Neutrophil (primary cell): ENCODE data around the gene NUAK1.

Experiments used
- H3K27ac ChIP-seq: fragments of 200-600 bp; sonication (generic); 2 replicates; pipeline ENCODE4 v1.5.1; 2016; ENCODE audit warnings: mild to moderate bottlenecking, moderate library complexity
- H3K27me3 ChIP-seq: fragments of 200-600 bp; sonication (generic); 2 replicates; pipeline ENCODE4 v1.6.0; 2016; ENCODE audit warnings: mild to moderate bottlenecking
- H3K36me3 ChIP-seq: fragments of 200-600 bp; sonication (generic); 2 replicates; pipeline ENCODE4 v1.5.1; 2017
- H3K4me1 ChIP-seq, 2 experiments: fragments of 200-600 bp in 1 of 2; sonication (generic) in 1 of 2; 1 replicate in 1 of 2; 2 replicates in 1 of 2; pipeline versions ENCODE4 v1.5.1 to v1.6.1; 2013 to 2016; ENCODE audit warnings: low read depth in 1 of 2, low read length in 1 of 2, mild to moderate bottlenecking in 1 of 2, moderate library complexity in 1 of 2; ENCODE audit not compliant: control insufficient read depth in 1 of 2, insufficient read depth in 1 of 2
- H3K4me3 ChIP-seq, 2 experiments: fragments of 200-600 bp in 1 of 2; sonication (generic) in 1 of 2; 1 replicate in 1 of 2; 2 replicates in 1 of 2; pipeline ENCODE4 v1.5.1; 2013 to 2016; ENCODE audit warnings: low read depth in 1 of 2, low read length in 1 of 2, mild to moderate bottlenecking in 1 of 2, moderate library complexity in 1 of 2
- H3K9me3 ChIP-seq: fragments of 200-600 bp; sonication (generic); 2 replicates; pipeline ENCODE4 v1.5.1; 2016
- TF ChIP-seq, protein P1 (sequence below): fragments of 200-600 bp; sonication (generic); IDR thresholded peaks from 2 replicates; pipeline ENCODE4 v1.5.1; 2016; ENCODE audit warnings: antibody characterized with exemption

The NUAK1 gene

DNA sequence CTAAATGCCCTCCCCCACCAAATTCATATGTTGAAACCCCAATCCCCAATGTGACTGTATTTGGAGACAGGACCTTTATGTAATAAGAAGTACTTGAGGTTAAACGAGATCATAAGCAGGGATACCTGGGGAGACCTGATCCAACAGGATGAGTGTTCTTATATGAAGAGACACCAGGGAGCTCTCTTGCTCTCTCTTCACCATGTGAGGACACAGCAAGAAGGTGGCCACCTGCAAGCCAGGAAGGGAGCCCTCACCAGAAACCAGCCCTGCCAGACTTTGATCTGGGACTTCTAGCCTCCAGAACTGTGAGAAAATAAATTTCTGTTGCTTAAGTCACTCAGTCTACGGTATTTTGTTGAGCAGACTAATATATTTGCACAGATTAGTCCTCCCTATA, 113.6 kb downstream of the NUAK1 start:
- Histone ChIP-seq H3K4me3 (no peak overlapping the region), H3K27me3 (no peaks in the 10 kb centered on the region), H3K36me3 (no peaks in the 10 kb centered on the region), H3K27ac (no peak overlapping the region), H3K4me1 (no peaks in the 10 kb centered on the region), H3K9me3 (no peaks in the 10 kb centered on the region)
- TF ChIP-seq, protein P1, sequence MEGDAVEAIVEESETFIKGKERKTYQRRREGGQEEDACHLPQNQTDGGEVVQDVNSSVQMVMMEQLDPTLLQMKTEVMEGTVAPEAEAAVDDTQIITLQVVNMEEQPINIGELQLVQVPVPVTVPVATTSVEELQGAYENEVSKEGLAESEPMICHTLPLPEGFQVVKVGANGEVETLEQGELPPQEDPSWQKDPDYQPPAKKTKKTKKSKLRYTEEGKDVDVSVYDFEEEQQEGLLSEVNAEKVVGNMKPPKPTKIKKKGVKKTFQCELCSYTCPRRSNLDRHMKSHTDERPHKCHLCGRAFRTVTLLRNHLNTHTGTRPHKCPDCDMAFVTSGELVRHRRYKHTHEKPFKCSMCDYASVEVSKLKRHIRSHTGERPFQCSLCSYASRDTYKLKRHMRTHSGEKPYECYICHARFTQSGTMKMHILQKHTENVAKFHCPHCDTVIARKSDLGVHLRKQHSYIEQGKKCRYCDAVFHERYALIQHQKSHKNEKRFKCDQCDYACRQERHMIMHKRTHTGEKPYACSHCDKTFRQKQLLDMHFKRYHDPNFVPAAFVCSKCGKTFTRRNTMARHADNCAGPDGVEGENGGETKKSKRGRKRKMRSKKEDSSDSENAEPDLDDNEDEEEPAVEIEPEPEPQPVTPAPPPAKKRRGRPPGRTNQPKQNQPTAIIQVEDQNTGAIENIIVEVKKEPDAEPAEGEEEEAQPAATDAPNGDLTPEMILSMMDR = no peak

DNA sequence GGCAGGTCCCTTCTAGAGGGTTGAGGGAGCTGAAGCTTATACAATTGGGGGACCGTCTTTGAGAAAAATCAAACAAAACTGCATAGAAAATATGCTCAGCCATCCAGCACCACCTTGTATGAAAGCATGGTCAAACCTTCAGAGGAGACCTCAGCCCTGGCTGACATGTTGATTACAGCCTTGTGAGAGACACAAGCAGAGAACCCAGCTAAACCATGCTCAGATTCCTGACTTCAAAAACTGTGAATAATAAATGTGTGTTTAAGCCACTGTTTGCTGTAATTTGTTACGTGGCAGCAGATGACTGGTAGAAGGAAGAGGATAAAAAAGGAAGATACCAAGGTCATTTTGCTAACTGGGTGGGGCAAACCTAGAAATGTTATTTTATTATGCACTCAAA, 115.7 kb downstream of the NUAK1 start:
- Histone ChIP-seq H3K27me3 (no peaks in the 10 kb centered on the region), H3K9me3 (no peaks in the 10 kb centered on the region), H3K36me3 (no peaks in the 10 kb centered on the region), H3K4me3 (no peak overlapping the region), H3K4me1 (no peaks in the 10 kb centered on the region), H3K27ac (no peak overlapping the region)
- TF ChIP-seq, protein P1 = no peak

DNA sequence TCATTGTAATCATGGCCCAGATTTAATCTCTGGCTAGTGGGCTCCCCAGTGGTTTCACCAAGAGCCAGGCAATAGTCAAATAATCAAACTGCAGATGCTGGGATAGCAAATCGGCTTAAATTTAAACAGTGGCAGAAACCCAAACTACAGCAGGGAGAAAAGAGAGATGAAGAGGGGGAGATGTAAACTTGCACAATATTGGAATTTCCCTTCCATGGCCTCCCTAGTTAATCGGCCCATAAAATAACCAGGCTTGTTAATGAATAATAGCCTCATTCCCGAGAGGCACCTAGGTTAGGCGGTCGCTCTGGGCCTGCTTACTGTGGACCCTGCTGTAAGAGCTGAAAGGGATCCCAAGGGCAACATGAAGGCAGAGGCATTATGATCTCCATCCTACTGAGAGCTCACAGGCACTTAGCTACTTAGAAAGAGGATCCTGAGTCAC, 116.2 kb downstream of the NUAK1 start:
- Histone ChIP-seq H3K4me3 (no peak overlapping the region), H3K9me3 (no peaks in the 10 kb centered on the region), H3K4me1 (no peaks in the 10 kb centered on the region), H3K27me3 (no peaks in the 10 kb centered on the region), H3K27ac (no peak overlapping the region), H3K36me3 (no peaks in the 10 kb centered on the region)
- TF ChIP-seq, protein P1 = no peak

DNA sequence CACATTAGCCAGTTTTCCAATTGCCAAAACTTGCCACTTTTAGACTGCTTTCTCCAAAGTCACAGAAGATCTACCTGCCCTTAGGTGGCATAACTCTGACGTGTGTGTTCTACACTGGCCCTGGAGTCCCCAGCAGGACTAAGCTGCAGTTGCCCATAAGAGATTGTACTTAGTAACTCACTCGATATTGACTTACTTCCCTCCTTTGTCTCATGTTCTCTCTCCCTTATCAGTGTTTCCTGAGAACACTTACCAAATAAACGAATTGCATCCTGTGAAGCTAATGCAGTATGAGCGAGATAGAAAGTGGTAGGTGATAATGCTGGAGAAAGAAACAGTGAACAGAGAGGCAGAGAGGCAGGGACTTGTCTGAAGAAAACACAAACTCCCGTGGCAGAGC, 117.2 kb downstream of the NUAK1 start:
- Histone ChIP-seq H3K36me3 (no peaks in the 10 kb centered on the region), H3K27me3 (no peaks in the 10 kb centered on the region), H3K27ac (no peak overlapping the region), H3K9me3 (no peaks in the 10 kb centered on the region), H3K4me1 (no peaks in the 10 kb centered on the region), H3K4me3 (no peak overlapping the region)
- TF ChIP-seq, protein P1 = no peak

DNA sequence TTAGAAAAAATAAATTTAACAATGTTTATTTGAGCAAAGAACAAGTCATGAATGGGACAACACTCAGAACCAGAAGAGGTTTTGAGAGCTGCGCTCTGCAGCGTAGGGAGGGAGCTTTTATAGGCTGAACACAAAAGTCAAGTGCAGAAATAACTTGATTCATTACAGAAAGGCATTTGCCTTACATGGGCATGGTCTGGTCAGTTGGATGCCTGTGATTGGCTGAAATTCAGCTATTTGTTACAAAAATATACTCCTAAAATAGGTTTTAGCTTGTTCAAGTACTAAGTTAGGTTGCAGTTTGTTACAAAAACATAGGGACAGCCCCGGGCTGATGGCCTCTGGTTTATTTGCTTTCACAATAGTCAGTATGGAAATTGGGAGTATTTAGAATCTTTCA, 118.0 kb downstream of the NUAK1 start:
- Histone ChIP-seq H3K4me3 (no peak overlapping the region), H3K4me1 (no peaks in the 10 kb centered on the region), H3K36me3 (no peaks in the 10 kb centered on the region), H3K27me3 (no peaks in the 10 kb centered on the region), H3K9me3 (no peaks in the 10 kb centered on the region), H3K27ac (no peak overlapping the region)
- TF ChIP-seq, protein P1 = no peak

DNA sequence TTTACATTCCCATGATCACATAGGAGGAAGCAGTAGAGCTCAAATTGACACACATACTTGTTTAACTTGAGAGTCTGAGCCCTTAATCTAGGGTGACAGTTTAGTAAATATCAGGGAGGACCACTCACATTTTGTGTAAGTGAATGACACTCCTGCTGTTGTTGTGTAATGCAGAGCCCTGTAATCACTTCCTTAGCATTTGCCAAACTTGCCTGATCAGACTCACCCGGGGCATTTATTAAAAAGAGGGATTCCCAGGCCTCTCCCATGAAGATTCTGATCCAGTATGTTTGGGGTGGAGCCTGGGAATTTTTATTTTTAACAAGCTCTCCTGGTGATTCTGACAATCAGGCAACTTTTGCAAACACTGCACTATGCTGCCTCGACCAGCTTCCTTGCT, 119.6 kb downstream of the NUAK1 start:
- TF ChIP-seq, protein P1 = no peak
- no peak overlapping the region for H3K4me3 ChIP-seq

More for the DNA sequence above, 119.6 kb downstream of the NUAK1 start:
- H3K9me3 ChIP-seq = no peaks in the 10 kb centered on the region
- H3K36me3 ChIP-seq = no peaks in the 10 kb centered on the region
- H3K4me1 ChIP-seq = no peaks in the 10 kb centered on the region
- no peak overlapping the region for H3K27ac ChIP-seq
- H3K27me3 ChIP-seq = no peaks in the 10 kb centered on the region
